CD4-positive, alpha-beta memory T cell (primary cell): ENCODE results near the gene DNPEP. TPM values are rescaled to one million over a fixed set of nuclear protein-coding genes. Genes with fewer than 3 reads are reported as not detected.
"Not testable (repeated sequence)": the region's sequence is repeated elsewhere in the genome, so short reads cannot be mapped to it uniquely, and the experiment has no call there.

Experiments
- CTCF ChIA-PET: fragments of 350-600 bp; sonication (Branson Sonifier 250); formaldehyde crosslinking; loops from one replicate; lab custom pipeline; 2021; ENCODE audit warnings: inconsistent platforms; ENCODE audit not compliant: partially characterized antibody; lab: Charles Lee
- POLR2A ChIA-PET: fragments of 350-600 bp; sonication (Branson Sonifier 250); formaldehyde crosslinking; loops from one replicate; lab custom pipeline; 2021; ENCODE audit not compliant: partially characterized antibody; lab: Charles Lee
- DNase-seq, 5 donors: peaks; one replicate each; pipeline versions ENCODE4 v3.0.0 to v3.0.0-alpha.2; 2020 to 2022; ENCODE audit warnings: mixed read lengths in 1 of 5
- H3K27ac ChIP-seq: one replicate; pipeline ENCODE4 v1.7.0; 2013; ENCODE audit warnings: low read depth, low read length
- H3K27me3 ChIP-seq: 2 replicates; pipeline ENCODE4 v1.7.0; 2013; ENCODE audit warnings: mild to moderate bottlenecking, low read length, moderate library complexity; ENCODE audit not compliant: insufficient read depth
- H3K36me3 ChIP-seq: 2 replicates; pipeline ENCODE4 v1.7.0; 2013; ENCODE audit warnings: mild to moderate bottlenecking, low read length, moderate library complexity; ENCODE audit not compliant: insufficient read depth
- H3K4me1 ChIP-seq: 2 replicates; pipeline ENCODE4 v1.7.0; 2013; ENCODE audit warnings: mild to moderate bottlenecking, low read length, moderate library complexity; ENCODE audit not compliant: insufficient read depth
- H3K4me3 ChIP-seq, 2 donors: one replicate each; pipeline ENCODE4 v1.7.0; 2013; ENCODE audit warnings: low read length in 2 of 2, mild to moderate bottlenecking in 1 of 2
- H3K9me3 ChIP-seq, 2 donors: one replicate each; pipeline ENCODE4 v1.7.0; 2013; ENCODE audit warnings: low read length in 2 of 2, control low read depth in 1 of 2; ENCODE audit not compliant: control insufficient read depth in 1 of 2
- H3K27ac Mint-ChIP-seq, 7 donors: one replicate each; pipeline ENCODE4 v1.8.0; 2020 to 2021; ENCODE audit warnings: mixed read lengths in 7 of 7, mild to moderate bottlenecking in 6 of 7, inconsistent platforms in 3 of 7, moderate library complexity in 3 of 7
- H3K27me3 Mint-ChIP-seq, 2 donors: one replicate each; pipeline ENCODE4 v1.8.0; 2020 to 2021; ENCODE audit warnings: mixed read lengths in 2 of 2
- H3K36me3 Mint-ChIP-seq, 2 donors: one replicate each; pipeline ENCODE4 v1.8.0; 2020 to 2021; ENCODE audit warnings: mixed read lengths in 2 of 2, inconsistent platforms in 1 of 2, mild to moderate bottlenecking in 1 of 2
- H3K4me1 Mint-ChIP-seq, 4 donors: one replicate each; pipeline ENCODE4 v1.8.0; 2020 to 2021; ENCODE audit warnings: mixed read lengths in 4 of 4, mild to moderate bottlenecking in 1 of 4
- H3K4me3 Mint-ChIP-seq, 8 donors: one replicate each; pipeline ENCODE4 v1.8.0; 2020 to 2021; ENCODE audit warnings: mixed read lengths in 8 of 8, mild to moderate bottlenecking in 7 of 8, moderate library complexity in 6 of 8, inconsistent platforms in 3 of 8
- H3K9me3 Mint-ChIP-seq, 8 donors: one replicate each; pipeline ENCODE4 v1.8.0; 2020 to 2021; ENCODE audit warnings: mixed read lengths in 8 of 8, mild to moderate bottlenecking in 5 of 8, inconsistent platforms in 3 of 8, moderate library complexity in 1 of 8
- intact Hi-C: fragments of 100-400 bp; cut with micrococcal nuclease; formaldehyde crosslinking; loops from one replicate; pipeline ENCODE4 v1.15.1; 2023
- polyA plus RNA-seq, 2 donors: library from polyadenylated mRNA; unstranded; fragments of 300-500 nt; fragmentation: Illumina TruSeq; gene quantifications; one replicate each; pipeline ENCODE4 v1.2.3, GENCODE V29; 2021
- total RNA-seq, 2 experiments: library from RNA; stranded (reverse); gene quantifications; one replicate each; pipeline ENCODE4 v1.2.3, GENCODE V29; 2021

Gene DNPEP
- total and polyA plus RNA-seq, 4 experiments from 2014 or later, result 57.8 to 75.9 (median 71.8) TPM

GRCh38 chr2:219414857-219415256 is 27.1 kb upstream of the DNPEP start:
- peaks cover 0 to 11% (median 3%) of the 10 kb centered on the region in 8 donors for H3K9me3 Mint-ChIP-seq
- Histone ChIP-seq H3K27me3 (no peaks in the 10 kb centered on the region), H3K4me3 (no peak overlapping the region), H3K27ac (no peak overlapping the region), H3K9me3 (no peaks in the 10 kb centered on the region), H3K36me3 (no peaks in the 10 kb centered on the region), H3K4me1 (no peaks in the 10 kb centered on the region)
- CTCF ChIA-PET, result no interaction called here
- intact Hi-C loops, result no loop called here
- POLR2A ChIA-PET, result no interaction called here
- H3K27me3 Mint-ChIP-seq, result peaks cover 15 to 28% of the 10 kb centered on the region in 2 donors
- H3K4me3 Mint-ChIP-seq, result no peak overlapping the region
- no peak for DNase-seq
- no peaks in the 10 kb centered on the region for H3K36me3 Mint-ChIP-seq
- no peak overlapping the region for H3K27ac Mint-ChIP-seq
- H3K4me1 Mint-ChIP-seq, result peaks cover 0 to 1% (median 0%) of the 10 kb centered on the region in 4 donors

- Mint-ChIP-seq H3K9me3 (peaks cover 0 to 11% (median 3%) of the 10 kb centered on the region in 8 donors), H3K4me1 (peaks cover 0 to 1% (median 0%) of the 10 kb centered on the region in 4 donors), H3K36me3 (no peaks in the 10 kb centered on the region), H3K4me3 (no peak overlapping the region), H3K27me3 (peaks cover 15 to 19% of the 10 kb centered on the region in 2 donors), H3K27ac (no peak overlapping the region)
- DNase-seq, result no peak
- no peaks in the 10 kb centered on the region for H3K27me3 ChIP-seq
- ChIA-PET CTCF (no interaction called here), POLR2A (no interaction called here)
- H3K4me3 ChIP-seq, result no peak overlapping the region
- no peaks in the 10 kb centered on the region for H3K4me1 ChIP-seq
- H3K9me3 ChIP-seq, result no peaks in the 10 kb centered on the region
- no peak overlapping the region for H3K27ac ChIP-seq
- H3K36me3 ChIP-seq, result no peaks in the 10 kb centered on the region
- intact Hi-C loops, result no loop called here
Measured at GRCh38 chr2:219410390-219410789, 22.7 kb upstream of the DNPEP start.

- H3K4me3 ChIP-seq, result no peak overlapping the region
- POLR2A ChIA-PET, result no interaction called here
- intact Hi-C loops, result no loop called here
- H3K9me3 ChIP-seq, result no peaks in the 10 kb centered on the region
- DNase-seq, result no peak
- no peaks in the 10 kb centered on the region for H3K4me1 ChIP-seq
- H3K4me3 Mint-ChIP-seq, result peak overlapping the region in 1 of 8 donors; percentile 59
- no peaks in the 10 kb centered on the region for H3K27me3 ChIP-seq
- H3K9me3 Mint-ChIP-seq, result peaks cover 0 to 11% (median 3%) of the 10 kb centered on the region in 8 donors
- peak overlapping the region in 1 of 7 donors; percentile 19 for H3K27ac Mint-ChIP-seq
- no peaks in the 10 kb centered on the region for H3K4me1 Mint-ChIP-seq
- CTCF ChIA-PET, result interaction anchor here (4.1 kb wide), 1 partner anchor 119 kb away, joined by 20 read pairs; no protein-coding TSS in a partner anchor
- H3K27ac ChIP-seq, result no peak overlapping the region
- no peaks in the 10 kb centered on the region for H3K36me3 Mint-ChIP-seq
- no peaks in the 10 kb centered on the region for H3K36me3 ChIP-seq
- H3K27me3 Mint-ChIP-seq, result peaks cover 15 to 19% of the 10 kb centered on the region in 2 donors
Measured at GRCh38 chr2:219409619-219410018, 21.9 kb upstream of the DNPEP start.

GRCh38 chr2:219408631-219409030 is 20.9 kb upstream of the DNPEP start:
- ChIA-PET POLR2A (no interaction called here), CTCF (interaction anchor here (0.8 to 4.1 kb wide), 2 partner anchors 120 to 132 kb away, joined by 3 to 20 read pairs; no protein-coding TSS in a partner anchor)
- H3K9me3 Mint-ChIP-seq, result peaks cover 0 to 10% (median 3%) of the 10 kb centered on the region in 8 donors
- H3K4me1 Mint-ChIP-seq, result no peaks in the 10 kb centered on the region
- no peak overlapping the region for H3K4me3 Mint-ChIP-seq
- intact Hi-C loops, result no loop called here
- H3K27ac ChIP-seq, result no peak overlapping the region
- no peak overlapping the region for H3K4me3 ChIP-seq
- H3K4me1 ChIP-seq, result no peaks in the 10 kb centered on the region
- no peaks in the 10 kb centered on the region for H3K9me3 ChIP-seq
- H3K36me3 Mint-ChIP-seq, result no peaks in the 10 kb centered on the region
- H3K27me3 ChIP-seq, result no peaks in the 10 kb centered on the region
- DNase-seq, result no peak
- peaks cover 12 to 19% of the 10 kb centered on the region in 2 donors for H3K27me3 Mint-ChIP-seq
- no peak overlapping the region for H3K27ac Mint-ChIP-seq
- H3K36me3 ChIP-seq, result no peaks in the 10 kb centered on the region

DNA sequence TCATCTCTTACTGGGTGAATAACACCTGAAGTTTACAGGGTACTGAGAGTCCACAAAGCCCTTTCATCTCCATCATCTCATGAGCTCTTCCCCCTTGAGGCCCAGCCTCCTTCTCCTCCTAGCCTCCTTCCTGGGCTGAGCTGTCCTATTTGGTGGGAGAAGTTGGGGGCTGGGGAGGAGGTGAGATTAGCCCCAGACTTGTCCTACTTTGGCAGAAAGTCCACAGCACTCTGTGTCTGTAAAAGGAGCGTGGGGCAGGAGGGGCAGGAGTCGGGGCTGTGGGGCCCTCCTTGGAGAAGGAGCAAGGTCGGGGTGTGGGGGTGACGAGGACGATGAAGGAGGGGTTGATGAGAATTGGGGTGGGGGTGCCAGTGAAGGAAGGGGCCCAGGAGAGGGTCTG is 20.5 kb upstream of the DNPEP start:
- H3K27me3 ChIP-seq, result no peaks in the 10 kb centered on the region
- H3K4me1 ChIP-seq, result no peaks in the 10 kb centered on the region
- H3K4me3 ChIP-seq, result no peak overlapping the region
- H3K27ac Mint-ChIP-seq, result no peak overlapping the region
- no peaks in the 10 kb centered on the region for H3K9me3 ChIP-seq
- H3K36me3 ChIP-seq, result no peaks in the 10 kb centered on the region
- peaks cover 0 to under 1% (median 0%) of the 10 kb centered on the region in 4 donors for H3K4me1 Mint-ChIP-seq
- intact Hi-C loops, result no loop called here
- no peaks in the 10 kb centered on the region for H3K36me3 Mint-ChIP-seq
- peaks cover 0 to 8% (median 3%) of the 10 kb centered on the region in 8 donors for H3K9me3 Mint-ChIP-seq
- ChIA-PET CTCF (interaction anchor here (4.1 kb wide), 1 partner anchor 120 kb away, joined by 20 read pairs; no protein-coding TSS in a partner anchor), POLR2A (no interaction called here)
- DNase-seq, result no peak
- no peak overlapping the region for H3K4me3 Mint-ChIP-seq
- H3K27me3 Mint-ChIP-seq, result peaks cover 11 to 15% of the 10 kb centered on the region in 2 donors
- H3K27ac ChIP-seq, result no peak overlapping the region

GRCh38 chr2:219407343-219407742 is 19.6 kb upstream of the DNPEP start:
- H3K36me3 Mint-ChIP-seq, H3K4me3 ChIP-seq, H3K9me3 Mint-ChIP-seq, DNase-seq, intact Hi-C loops, H3K4me1 ChIP-seq, H3K36me3 ChIP-seq, H3K4me1 Mint-ChIP-seq, H3K27ac ChIP-seq, POLR2A ChIA-PET, H3K27me3 ChIP-seq, H3K4me3 Mint-ChIP-seq, H3K27ac Mint-ChIP-seq, H3K9me3 ChIP-seq: not testable (repeated sequence)
- peaks cover 10% of the 10 kb centered on the region in 2 donors for H3K27me3 Mint-ChIP-seq
- CTCF ChIA-PET, result interaction anchor here (4.1 kb wide), 1 partner anchor 121 kb away, joined by 20 read pairs; no protein-coding TSS in a partner anchor

DNA sequence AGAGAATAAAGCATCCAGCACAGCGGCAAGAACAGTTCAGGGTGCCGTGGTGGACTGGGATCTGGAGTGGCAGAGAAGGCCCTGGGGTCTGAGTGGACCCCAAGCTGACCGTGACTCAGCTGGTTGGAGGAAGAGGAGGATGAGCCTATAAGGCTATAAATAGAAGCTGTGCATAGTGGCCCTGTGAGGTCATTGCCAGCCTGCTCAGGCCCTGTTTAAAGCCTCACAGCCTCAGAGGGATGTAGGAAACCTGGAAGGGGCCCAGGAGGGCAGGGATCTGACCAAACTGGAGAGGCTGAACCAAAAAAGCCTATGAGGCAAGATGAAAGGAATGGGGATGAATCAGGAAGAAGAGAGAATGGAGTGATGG is 19.1 kb upstream of the DNPEP start:
- ChIA-PET CTCF (interaction anchor here (4.1 kb wide), 1 partner anchor 122 kb away, joined by 20 read pairs; no protein-coding TSS in a partner anchor), POLR2A (no interaction called here)
- intact Hi-C loops, result no loop called here
- Mint-ChIP-seq H3K9me3 (peaks cover 0 to 4% (median 0%) of the 10 kb centered on the region in 8 donors), H3K4me3 (no peak overlapping the region), H3K27ac (no peak overlapping the region), H3K4me1 (peaks cover 0 to 7% (median 4%) of the 10 kb centered on the region in 4 donors), H3K27me3 (peaks cover 9 to 10% of the 10 kb centered on the region in 2 donors), H3K36me3 (no peaks in the 10 kb centered on the region)
- no peaks in the 10 kb centered on the region for H3K27me3 ChIP-seq
- H3K36me3 ChIP-seq, result no peaks in the 10 kb centered on the region
- DNase-seq, result no peak
- H3K27ac ChIP-seq, result no peak overlapping the region
- H3K4me1 ChIP-seq, result no peaks in the 10 kb centered on the region
- no peaks in the 10 kb centered on the region for H3K9me3 ChIP-seq
- H3K4me3 ChIP-seq, result no peak overlapping the region
